NT2/D1 (cell line): Measurements from ENCODE around the gene PPM1H.

ENCODE experiments used
- SUZ12 ChIP-seq: IDR thresholded peaks from 2 replicates; pipeline ENCODE4 v1.6.1; 2011; ENCODE audit not compliant: insufficient read length, insufficient read depth; ENCODE audit errors: extremely low read depth
- YY1 ChIP-seq: IDR thresholded peaks from 2 replicates; pipeline ENCODE4 v1.6.1; 2011; ENCODE audit not compliant: insufficient read length, insufficient read depth
- ZNF274 ChIP-seq: IDR thresholded peaks from 2 replicates; pipeline ENCODE4 v1.6.1; 2011; ENCODE audit warnings: mild to moderate bottlenecking, low read depth, low read length

- no peak for TF ChIP-seq SUZ12
- no peak for TF ChIP-seq YY1
- no peak for TF ChIP-seq ZNF274
Observed at GRCh38 chr12:62668782-62669181, 266.2 kb downstream of the PPM1H start.
